Prostate gland (tissue), 2 donors: Measurements from ENCODE around the gene CDK5RAP2. TPM values are rescaled to one million over a fixed set of nuclear protein-coding genes. Genes with fewer than 3 reads are reported as not detected.

Experiments used
- DNase-seq: peaks from one replicate; pipeline ENCODE4 v3.0.0-alpha.2; 2019; ENCODE audit warnings: low spot score
- H3K27ac ChIP-seq, 2 donors: fragments of 200-600 bp; sonication (generic); 2 replicates each; pipeline ENCODE4 v1.5.1; 2017 to 2019
- H3K27me3 ChIP-seq: fragments of 200-600 bp; sonication (generic); replicated peaks from 2 replicates; pipeline ENCODE4 v1.5.1; 2019; ENCODE audit not compliant: insufficient read depth
- H3K36me3 ChIP-seq, 2 donors: fragments of 200-600 bp; sonication (generic); 1 replicate in 1 of 2; 2 replicates in 1 of 2; pipeline versions ENCODE4 v1.5.1 to v1.8.1; 2017 to 2019
- H3K4me1 ChIP-seq: fragments of 200-600 bp; sonication (generic); replicated peaks from 2 replicates; pipeline ENCODE4 v1.5.1; 2019
- H3K4me3 ChIP-seq, 2 donors: fragments of 200-600 bp; sonication (generic); 2 replicates each; pipeline ENCODE4 v1.5.1; 2017 to 2019
- H3K9me3 ChIP-seq: fragments of 200-600 bp; sonication (generic); 2 replicates; pipeline ENCODE4 v1.5.1; 2017
- CTCF ChIP-seq, 4 experiments: fragments of 200-600 bp in 2 of 4; fragments of 450-650 bp in 2 of 4; sonication (generic) in 2 of 4; IDR thresholded peaks; 1 replicate in 3 of 4; 2 replicates in 1 of 4; pipeline ENCODE4 v1.5.1; 2016 to 2019; ENCODE audit warnings: antibody characterized with exemption in 4 of 4, mild to moderate bottlenecking in 2 of 4, moderate library complexity in 2 of 4
- POLR2A ChIP-seq: fragments of 450-650 bp; IDR thresholded peaks from one replicate; pipeline ENCODE4 v1.6.1; 2016; ENCODE audit warnings: antibody characterized with exemption, mild to moderate bottlenecking
- POLR2AphosphoS5 ChIP-seq: sonication (generic); formaldehyde crosslinking; IDR thresholded peaks from one replicate; pipeline ENCODE4 v1.6.1; 2017; ENCODE audit warnings: antibody characterized with exemption
- WGBS: methylation state at CpG from one replicate; pipeline ENCODE4 v1.1.5; 2018; 5-methylcytosine and 5-hydroxymethylcytosine counted together
- intact Hi-C: fragments of 100-400 bp; cut with DNase I; formaldehyde crosslinking; loops from one replicate; pipeline ENCODE4 v1.14.2; 2022
- total RNA-seq, 2 donors: library from RNA; depleted of rRNA; stranded (reverse); fragments of >200 nt; gene quantifications; one replicate each; pipeline ENCODE4 v1.1.0, GENCODE V29; 2016

CDK5RAP2 gene
- total RNA-seq, 2 donors from 2014 or later, result 48.6 to 54.1 TPM

- Histone ChIP-seq H3K4me3 (no peak overlapping the region), H3K36me3 (no peaks in the 10 kb centered on the region), H3K27ac (no peak overlapping the region), H3K4me1 (no peaks in the 10 kb centered on the region), H3K27me3 (no peaks in the 10 kb centered on the region), H3K9me3 (no peaks in the 10 kb centered on the region)
- no peak for TF ChIP-seq POLR2AphosphoS5
- intact Hi-C loops, result no loop called here
- WGBS, result 58% methylated on average over 4 of the region's 4 CpGs
- no peak for DNase-seq
These were observed 219.9 kb downstream of the CDK5RAP2 start for GRCh38 chr9:120360046-120360445.

DNA sequence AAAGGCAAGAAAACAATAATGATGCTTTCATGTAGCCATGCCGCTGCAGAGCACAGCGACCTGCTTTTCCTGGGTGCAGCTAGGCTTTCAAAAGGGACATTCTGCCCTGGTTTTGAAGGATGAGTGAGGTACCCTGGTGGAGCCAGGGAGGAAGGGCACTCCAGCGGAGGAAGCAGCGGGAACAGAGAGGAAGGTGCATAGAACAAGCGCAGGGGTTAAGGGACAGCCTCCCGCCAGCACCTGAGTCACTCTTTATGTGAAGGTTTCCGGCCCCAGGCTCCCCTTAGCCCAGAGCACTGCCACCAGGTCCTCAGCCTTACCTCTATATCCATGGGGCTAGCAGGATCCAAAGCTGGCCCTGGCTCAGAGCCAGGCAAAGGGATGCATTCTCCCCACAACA lies 221.1 kb downstream of the CDK5RAP2 start:
- WGBS, result 95% methylated on average over 7 of the region's 7 CpGs
- no peaks in the 10 kb centered on the region for H3K27me3 ChIP-seq
- TF ChIP-seq CTCF (IDR thresholded peaks at IDR 0.05) (no peak), POLR2AphosphoS5 (no peak), POLR2A (no peak)
- H3K27ac ChIP-seq, result no peak overlapping the region
- no peaks in the 10 kb centered on the region for H3K36me3 ChIP-seq
- intact Hi-C loops, result no loop called here
- no peak for DNase-seq
- H3K4me1 ChIP-seq, result peaks cover 1% of the 10 kb centered on the region
- no peak overlapping the region for H3K4me3 ChIP-seq
- H3K9me3 ChIP-seq, result no peaks in the 10 kb centered on the region

- Histone ChIP-seq H3K4me3 (no peak overlapping the region), H3K9me3 (no peaks in the 10 kb centered on the region), H3K36me3 (no peaks in the 10 kb centered on the region), H3K27me3 (no peaks in the 10 kb centered on the region), H3K4me1 (peaks cover 7% of the 10 kb centered on the region), H3K27ac (no peak overlapping the region)
- intact Hi-C loops, result no loop called here
- no peak for DNase-seq
- peak; percentile 20 for TF ChIP-seq POLR2AphosphoS5
- TF ChIP-seq POLR2A, result no peak
- WGBS, result 32% methylated on average over 5 of the region's 5 CpGs
These were observed 226.5 kb downstream of the CDK5RAP2 start for GRCh38 chr9:120353506-120353905.

- Histone ChIP-seq H3K27me3 (no peaks in the 10 kb centered on the region), H3K27ac (no peak overlapping the region), H3K4me3 (no peak overlapping the region), H3K36me3 (no peaks in the 10 kb centered on the region), H3K4me1 (peaks cover 7% of the 10 kb centered on the region), H3K9me3 (no peaks in the 10 kb centered on the region)
- intact Hi-C loops, result no loop called here
- no peak for TF ChIP-seq POLR2A
- no peak for TF ChIP-seq CTCF (IDR thresholded peaks at IDR 0.05)
- TF ChIP-seq POLR2AphosphoS5, result no peak
- 92% methylated on average over 9 of the region's 9 CpGs for WGBS
- DNase-seq, result no peak
These were observed 228.9 kb downstream of the CDK5RAP2 start for GRCh38 chr9:120351106-120351505.

GRCh38 chr9:120350596-120350995 lies 229.4 kb downstream of the CDK5RAP2 start:
- WGBS, result 74% methylated on average over 4 of the region's 4 CpGs
- TF ChIP-seq POLR2A (no peak), CTCF (IDR thresholded peaks at IDR 0.05) (no peak)
- Histone ChIP-seq H3K27ac (no peak overlapping the region), H3K9me3 (no peaks in the 10 kb centered on the region), H3K27me3 (no peaks in the 10 kb centered on the region), H3K4me3 (no peak overlapping the region), H3K4me1 (peaks cover 7% of the 10 kb centered on the region), H3K36me3 (no peaks in the 10 kb centered on the region)
- intact Hi-C loops, result no loop called here
- no peak for DNase-seq

GRCh38 chr9:120348951-120349429 lies 231.0 kb downstream of the CDK5RAP2 start:
- intact Hi-C loops, result loop anchor here (10.0 kb wide), 1 partner anchor 794 kb away; no protein-coding TSS in a partner anchor
- Histone ChIP-seq H3K36me3 (no peaks in the 10 kb centered on the region), H3K4me3 (no peak overlapping the region), H3K27me3 (no peaks in the 10 kb centered on the region), H3K9me3 (no peaks in the 10 kb centered on the region), H3K4me1 (peaks cover 7% of the 10 kb centered on the region), H3K27ac (no peak overlapping the region)
- DNase-seq, result peak; percentile 11
- 29% methylated on average over 16 of the region's 16 CpGs for WGBS
- TF ChIP-seq POLR2AphosphoS5, result peak; percentile 13
- peak in 3 of 4 experiments; percentile 47 to 62 (median 58) for TF ChIP-seq CTCF (IDR thresholded peaks at IDR 0.05)
- TF ChIP-seq POLR2A, result no peak
